Rectal smooth muscle tissue (tissue), 1 donor: ENCODE data around the gene RANBP17.

ENCODE experiments used
- H3K27ac ChIP-seq: one replicate; pipeline ENCODE4 v1.7.0; 2013; ENCODE audit warnings: low read depth, low read length, inconsistent platforms
- H3K27me3 ChIP-seq: one replicate; pipeline ENCODE4 v1.7.0; 2013; ENCODE audit warnings: low read length; ENCODE audit not compliant: control insufficient read depth, insufficient read depth
- H3K36me3 ChIP-seq: one replicate; pipeline ENCODE4 v1.7.0; 2013; ENCODE audit warnings: low read length; ENCODE audit not compliant: control insufficient read depth, insufficient read depth
- H3K4me1 ChIP-seq: one replicate; pipeline ENCODE4 v1.7.0; 2013; ENCODE audit warnings: low read length; ENCODE audit not compliant: control insufficient read depth, insufficient read depth
- H3K4me3 ChIP-seq: one replicate; pipeline ENCODE4 v1.7.0; 2013; ENCODE audit warnings: low read length
- H3K9ac ChIP-seq: one replicate; pipeline ENCODE4 v1.7.0; 2013; ENCODE audit warnings: low read length

RANBP17 gene

GRCh38 chr5:171314728-171315385 is 453.0 kb downstream of the RANBP17 start:
- H3K27ac ChIP-seq: no peak overlapping the region
- H3K4me1 ChIP-seq: no peaks in the 10 kb centered on the region
- no peak overlapping the region for H3K9ac ChIP-seq
- H3K36me3 ChIP-seq: no peaks in the 10 kb centered on the region
- H3K27me3 ChIP-seq: peaks cover 59% of the 10 kb centered on the region
- no peak overlapping the region for H3K4me3 ChIP-seq

- Histone ChIP-seq H3K4me1 (no peaks in the 10 kb centered on the region), H3K27ac (no peak overlapping the region), H3K36me3 (no peaks in the 10 kb centered on the region), H3K27me3 (peaks cover 56% of the 10 kb centered on the region), H3K9ac (no peak overlapping the region), H3K4me3 (no peak overlapping the region)
Observed at GRCh38 chr5:171315386-171315891, 453.6 kb downstream of the RANBP17 start.

- Histone ChIP-seq H3K27ac (no peak overlapping the region), H3K27me3 (peaks cover 56% of the 10 kb centered on the region), H3K4me1 (no peaks in the 10 kb centered on the region), H3K4me3 (no peak overlapping the region), H3K9ac (no peak overlapping the region), H3K36me3 (no peaks in the 10 kb centered on the region)
Observed at GRCh38 chr5:171315925-171316257, 454.1 kb downstream of the RANBP17 start.

DNA sequence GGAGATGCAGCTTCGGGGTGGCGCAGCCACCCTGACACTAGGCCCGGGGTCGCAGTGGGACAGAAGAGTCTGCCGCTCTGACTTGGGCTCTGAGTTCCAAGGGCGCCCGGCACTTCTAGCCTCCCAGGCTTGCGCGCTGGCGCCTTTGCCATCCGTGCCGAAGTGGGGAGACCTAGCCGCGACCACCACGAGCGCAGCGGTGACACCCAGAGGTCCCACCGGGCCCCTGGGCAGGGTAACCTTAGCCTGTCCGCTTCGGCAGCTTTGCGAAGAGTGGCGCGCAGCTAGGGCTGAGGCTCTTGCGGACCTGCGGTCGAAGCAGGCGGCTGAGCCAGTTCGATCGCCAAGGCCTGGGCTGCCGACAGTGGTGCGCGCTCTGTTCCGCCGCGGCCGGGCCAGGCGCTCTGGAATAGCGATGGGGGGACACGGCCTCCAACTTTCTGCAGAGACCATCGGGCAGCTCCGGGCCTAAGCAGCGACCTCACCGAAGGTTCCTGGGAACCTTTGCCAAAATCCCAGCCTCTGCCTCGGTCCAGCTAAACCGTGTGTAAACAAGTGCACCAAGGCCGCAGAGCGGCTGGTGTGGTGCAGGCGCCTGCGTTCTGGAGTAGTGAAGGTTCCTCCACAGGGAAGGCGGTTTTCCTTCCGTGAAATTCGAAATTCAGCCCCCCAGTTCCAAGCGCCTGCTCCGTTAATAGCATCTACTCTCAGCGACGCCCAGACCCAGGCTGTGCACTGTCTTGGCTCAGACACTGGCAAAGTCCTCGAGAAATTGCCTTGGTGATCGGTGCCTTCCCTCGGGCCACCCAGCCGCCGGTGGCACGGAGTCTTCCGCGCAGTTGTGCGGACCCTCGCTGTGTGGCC is 454.7 kb downstream of the RANBP17 start:
- H3K27me3 ChIP-seq: peaks cover 54% of the 10 kb centered on the region
- H3K27ac ChIP-seq: no peak overlapping the region
- H3K9ac ChIP-seq: no peak overlapping the region
- H3K4me1 ChIP-seq: no peaks in the 10 kb centered on the region
- no peaks in the 10 kb centered on the region for H3K36me3 ChIP-seq
- no peak overlapping the region for H3K4me3 ChIP-seq

- no peak overlapping the region for H3K9ac ChIP-seq
Observed at GRCh38 chr5:171317230-171317629, 455.4 kb downstream of the RANBP17 start.

GRCh38 chr5:171318026-171318425 is 456.2 kb downstream of the RANBP17 start:
- no peak overlapping the region for H3K4me3 ChIP-seq

More at GRCh38 chr5:171317230-171317629, 455.4 kb downstream of the RANBP17 start:
- Histone ChIP-seq H3K4me1 (no peaks in the 10 kb centered on the region), H3K36me3 (no peaks in the 10 kb centered on the region), H3K27ac (no peak overlapping the region), H3K27me3 (peaks cover 54% of the 10 kb centered on the region), H3K4me3 (no peak overlapping the region)

DNA sequence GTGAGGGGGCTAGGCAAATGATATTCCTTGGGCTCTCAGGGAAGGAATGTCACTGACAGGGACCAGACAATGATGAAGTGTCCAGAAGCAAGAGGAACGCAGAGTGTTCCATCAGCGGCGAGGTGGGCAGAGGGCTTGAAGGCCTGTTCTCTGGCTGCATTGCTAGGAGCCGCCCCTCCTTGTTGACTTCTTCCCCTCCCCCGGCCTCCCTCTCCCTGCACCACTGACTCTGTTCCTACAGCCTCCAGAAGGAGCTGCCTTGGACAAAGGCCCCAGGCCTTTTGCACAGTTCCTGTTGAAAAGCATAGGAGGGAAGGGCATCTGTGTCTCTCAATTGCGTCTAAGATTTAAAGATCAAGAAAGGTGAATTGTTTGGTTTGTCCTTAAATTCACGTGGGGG is 459.6 kb downstream of the RANBP17 start:
- no peak overlapping the region for H3K4me3 ChIP-seq
- no peaks in the 10 kb centered on the region for H3K4me1 ChIP-seq
- no peaks in the 10 kb centered on the region for H3K36me3 ChIP-seq
- H3K27me3 ChIP-seq: peaks cover 20% of the 10 kb centered on the region
- H3K9ac ChIP-seq: no peak overlapping the region
- no peak overlapping the region for H3K27ac ChIP-seq

More at GRCh38 chr5:171318026-171318425, 456.2 kb downstream of the RANBP17 start:
- no peaks in the 10 kb centered on the region for H3K36me3 ChIP-seq
- H3K4me1 ChIP-seq: no peaks in the 10 kb centered on the region
- no peak overlapping the region for H3K9ac ChIP-seq
- peaks cover 46% of the 10 kb centered on the region for H3K27me3 ChIP-seq
- H3K27ac ChIP-seq: no peak overlapping the region

- Histone ChIP-seq H3K27me3 (peaks cover 10% of the 10 kb centered on the region), H3K4me1 (no peaks in the 10 kb centered on the region), H3K9ac (no peak overlapping the region), H3K4me3 (no peak overlapping the region), H3K36me3 (no peaks in the 10 kb centered on the region), H3K27ac (no peak overlapping the region)
Observed at GRCh38 chr5:171322527-171322926, 460.7 kb downstream of the RANBP17 start.

- H3K4me3 ChIP-seq: no peak overlapping the region
- H3K27me3 ChIP-seq: peaks cover 6% of the 10 kb centered on the region
- no peak overlapping the region for H3K27ac ChIP-seq
- no peaks in the 10 kb centered on the region for H3K36me3 ChIP-seq
- no peak overlapping the region for H3K9ac ChIP-seq
- H3K4me1 ChIP-seq: no peaks in the 10 kb centered on the region
Observed at GRCh38 chr5:171323007-171323406, 461.2 kb downstream of the RANBP17 start.

GRCh38 chr5:171323806-171324632 is 462.2 kb downstream of the RANBP17 start:
- no peaks in the 10 kb centered on the region for H3K36me3 ChIP-seq
- no peak overlapping the region for H3K27ac ChIP-seq
- no peak overlapping the region for H3K4me3 ChIP-seq
- no peak overlapping the region for H3K9ac ChIP-seq
- H3K4me1 ChIP-seq: no peaks in the 10 kb centered on the region
- no peaks in the 10 kb centered on the region for H3K27me3 ChIP-seq

GRCh38 chr5:171330021-171330420 is 468.2 kb downstream of the RANBP17 start:
- Histone ChIP-seq H3K36me3 (no peaks in the 10 kb centered on the region), H3K4me1 (no peaks in the 10 kb centered on the region), H3K4me3 (no peak overlapping the region), H3K27me3 (no peaks in the 10 kb centered on the region), H3K27ac (no peak overlapping the region), H3K9ac (no peak overlapping the region)

GRCh38 chr5:171335616-171336015 is 473.8 kb downstream of the RANBP17 start:
- Histone ChIP-seq H3K4me1 (no peaks in the 10 kb centered on the region), H3K27me3 (peaks cover 4% of the 10 kb centered on the region), H3K4me3 (no peak overlapping the region), H3K27ac (no peak overlapping the region), H3K36me3 (no peaks in the 10 kb centered on the region), H3K9ac (no peak overlapping the region)
